Sciatic nerve (tissue), 2 donors: ENCODE results near the gene TMEM60. TPM values are rescaled to one million over a fixed set of nuclear protein-coding genes. Genes with fewer than 3 reads are reported as not detected.
A peak's percentile ranks its signal among the peaks of the same experiment; 100 is the strongest.
"Not testable (repeated sequence)": the region's sequence is repeated elsewhere in the genome, so short reads cannot be mapped to it uniquely, and the experiment has no call there.

Experiments
- ATAC-seq: fragments of 200-7000 bp; cut with Tn5 transposase; one replicate; pipeline ENCODE4 v1.9.1; 2020; ENCODE audit warnings: mild to moderate bottlenecking, moderate library complexity
- DNase-seq: peaks from one replicate; pipeline ENCODE4 v3.0.0-alpha.2; 2020; ENCODE audit warnings: low spot score
- intact Hi-C: fragments of 100-400 bp; cut with DNase I; formaldehyde crosslinking; loops from one replicate; pipeline ENCODE4 v1.14.2; 2022
- total RNA-seq: library from RNA; stranded (reverse); fragmentation: NEBNext Ultra II Directional; extraction: Animal tissue kit (Norgen Biotek cat#: 25700); gene quantifications from one replicate; pipeline ENCODE4 v1.2.1, GENCODE V29; 2021
- donor health status: DM: no; HTN: no; CAD: no.
- donor health status: DM: no; HTN: no; CAD: no.

The TMEM60 gene
- total RNA-seq = 10.1 TPM

- ATAC-seq = peak; percentile 99
- intact Hi-C loops = no loop called here
- DNase-seq = peak; percentile 99
Measured at GRCh38 chr7:77798394-77799077, at the start of gene TMEM60, which contains the start of gene PHTF2. Gene TMEM60 (minus strand): TSS chr7:77798434. CDS start chr7:77794373, 4,061 bp downstream. Gene PHTF2 (plus strand): TSS chr7:77798773.

GRCh38 chr7:77846317-77847092, 48.3 kb upstream of the TMEM60 start:
- no peak for ATAC-seq
- intact Hi-C loops = no loop called here
- DNase-seq = no peak

- intact Hi-C loops = no loop called here
- DNase-seq = no peak
- no peak for ATAC-seq
Measured at GRCh38 chr7:77843194-77843593, 45.0 kb upstream of the TMEM60 start.

GRCh38 chr7:77839919-77840318, 41.7 kb upstream of the TMEM60 start:
- ATAC-seq (no peak), DNase-seq (no peak)
- intact Hi-C loops = no loop called here

- ATAC-seq = no peak
- intact Hi-C loops = no loop called here
- no peak for DNase-seq
Measured at GRCh38 chr7:77838929-77839491, 40.8 kb upstream of the TMEM60 start.

- ATAC-seq (no peak), DNase-seq (no peak)
- intact Hi-C loops = no loop called here
Measured at GRCh38 chr7:77837966-77838365, 39.7 kb upstream of the TMEM60 start.

- ATAC-seq = no peak
- DNase-seq = no peak
- intact Hi-C loops = no loop called here
Measured at GRCh38 chr7:77837275-77837674, 39.0 kb upstream of the TMEM60 start.

- ATAC-seq, intact Hi-C loops, DNase-seq: not testable (repeated sequence)
Measured at GRCh38 chr7:77836425-77836824, 38.2 kb upstream of the TMEM60 start.

- intact Hi-C loops = no loop called here
- DNase-seq = no peak
Measured at GRCh38 chr7:77833136-77833535, 34.9 kb upstream of the TMEM60 start.

GRCh38 chr7:77831953-77832352, 33.7 kb upstream of the TMEM60 start:
- DNase-seq (no peak), ATAC-seq (no peak)
- intact Hi-C loops = no loop called here

More at GRCh38 chr7:77833136-77833535, 34.9 kb upstream of the TMEM60 start:
- ATAC-seq = no peak

- no peak for ATAC-seq
- DNase-seq = no peak
- intact Hi-C loops = no loop called here
Measured at GRCh38 chr7:77831481-77831880, 33.2 kb upstream of the TMEM60 start.

- DNase-seq (no peak), ATAC-seq (no peak)
- intact Hi-C loops = no loop called here
Measured at GRCh38 chr7:77830649-77831355, 32.6 kb upstream of the TMEM60 start.

GRCh38 chr7:77827999-77828398, 29.8 kb upstream of the TMEM60 start:
- ATAC-seq = no peak
- DNase-seq = no peak
- intact Hi-C loops = no loop called here

GRCh38 chr7:77826300-77826699, 28.1 kb upstream of the TMEM60 start:
- no peak for DNase-seq
- ATAC-seq = no peak
- intact Hi-C loops = no loop called here

- DNase-seq (no peak), ATAC-seq (no peak)
- intact Hi-C loops = no loop called here
Measured at GRCh38 chr7:77825131-77825530, 26.9 kb upstream of the TMEM60 start.

GRCh38 chr7:77824636-77825035, 26.4 kb upstream of the TMEM60 start:
- ATAC-seq (no peak), DNase-seq (no peak)
- intact Hi-C loops = no loop called here

GRCh38 chr7:77823787-77824186, 25.6 kb upstream of the TMEM60 start:
- DNase-seq = no peak
- ATAC-seq = no peak
- intact Hi-C loops = no loop called here

- DNase-seq (no peak), ATAC-seq (no peak)
- intact Hi-C loops = no loop called here
Measured at GRCh38 chr7:77822269-77822668, 24.0 kb upstream of the TMEM60 start.

GRCh38 chr7:77820967-77821366, 22.7 kb upstream of the TMEM60 start:
- ATAC-seq (no peak), DNase-seq (no peak)
- intact Hi-C loops = no loop called here

- intact Hi-C loops = no loop called here
- no peak for ATAC-seq
- DNase-seq = no peak
Measured at GRCh38 chr7:77819021-77819420, 20.8 kb upstream of the TMEM60 start.
